Ishikawa (cell line): ENCODE measurements around the gene NWD2.

Experiments used
- CEBPB ChIP-seq: IDR thresholded peaks from 2 replicates; pipeline ENCODE4 v1.6.1; 2012
- CREB1 ChIP-seq: IDR thresholded peaks from 2 replicates; pipeline ENCODE4 v1.6.1; 2012; ENCODE audit warnings: low read depth
- EGR1 ChIP-seq: IDR thresholded peaks from 2 replicates; pipeline ENCODE4 v1.6.1; 2012
- EP300 ChIP-seq: IDR thresholded peaks from 2 replicates; pipeline ENCODE4 v1.6.1; 2012; ENCODE audit warnings: borderline replicate concordance
- FOXM1 ChIP-seq: IDR thresholded peaks from 2 replicates; pipeline ENCODE4 v1.6.1; 2012; ENCODE audit warnings: low read depth, borderline replicate concordance
- MAX ChIP-seq: IDR thresholded peaks from 2 replicates; pipeline ENCODE4 v1.6.1; 2012
- NFIC ChIP-seq: IDR thresholded peaks from 2 replicates; pipeline ENCODE4 v1.6.1; 2012
- RAD21 ChIP-seq: IDR thresholded peaks from 2 replicates; pipeline ENCODE4 v1.6.1; 2012; ENCODE audit warnings: low read depth
- TAF1 ChIP-seq: IDR thresholded peaks from 2 replicates; pipeline ENCODE4 v1.6.1; 2012; ENCODE audit warnings: low read depth, mild to moderate bottlenecking
- TCF12 ChIP-seq: IDR thresholded peaks from 2 replicates; pipeline ENCODE4 v1.6.1; 2012; ENCODE audit warnings: low read depth
- TEAD4 ChIP-seq: IDR thresholded peaks from 2 replicates; pipeline ENCODE4 v1.6.1; 2012
- YY1 ChIP-seq: IDR thresholded peaks from 2 replicates; pipeline ENCODE4 v1.6.1; 2012; ENCODE audit warnings: low read depth
- ZBTB7A ChIP-seq: IDR thresholded peaks from 2 replicates; pipeline ENCODE4 v1.6.1; 2012; ENCODE audit warnings: low read depth
- TF ChIP-seq, protein P1 (sequence below): IDR thresholded peaks from 2 replicates; pipeline ENCODE4 v1.6.1; 2012; ENCODE audit warnings: low read depth, mild to moderate bottlenecking
- TF ChIP-seq, protein P2 (sequence below): IDR thresholded peaks from 2 replicates; pipeline ENCODE4 v1.6.1; 2012

NWD2 gene

DNA sequence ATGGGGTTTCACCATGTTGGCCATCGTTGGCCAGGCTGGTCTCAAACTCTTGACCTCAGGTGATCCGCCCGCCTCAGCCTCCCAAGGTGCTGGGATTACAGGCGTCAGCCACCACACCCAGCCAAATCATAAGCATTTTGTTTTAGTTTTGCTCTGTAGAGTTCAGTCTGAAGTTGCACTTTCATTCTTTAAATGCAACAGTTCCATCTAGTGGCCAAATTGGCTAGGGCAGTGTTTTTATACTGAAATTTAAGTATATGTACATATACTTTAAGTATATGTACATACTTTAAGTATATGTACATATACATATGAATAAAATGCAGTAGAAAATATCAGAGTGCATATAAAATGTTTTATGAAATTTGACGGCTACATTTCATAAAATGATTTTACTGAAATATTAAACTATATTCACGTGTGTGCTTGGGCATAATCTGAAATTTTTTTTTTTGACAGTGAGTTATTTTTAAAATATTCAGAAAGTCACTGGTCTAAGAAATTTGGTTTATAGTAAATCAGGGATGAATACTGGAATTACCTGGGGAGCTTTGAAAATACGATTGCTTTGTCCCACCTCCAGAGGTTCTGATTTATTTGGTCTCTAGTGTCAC is 145.5 kb downstream of the NWD2 start:
- TF ChIP-seq TAF1 (no peak), RAD21 (peak; percentile 72), YY1 (no peak)

GRCh38 chr4:37392521-37393255 is 148.1 kb downstream of the NWD2 start:
- TF ChIP-seq CREB1 (no peak), CEBPB (no peak)
- TF ChIP-seq, protein P1, sequence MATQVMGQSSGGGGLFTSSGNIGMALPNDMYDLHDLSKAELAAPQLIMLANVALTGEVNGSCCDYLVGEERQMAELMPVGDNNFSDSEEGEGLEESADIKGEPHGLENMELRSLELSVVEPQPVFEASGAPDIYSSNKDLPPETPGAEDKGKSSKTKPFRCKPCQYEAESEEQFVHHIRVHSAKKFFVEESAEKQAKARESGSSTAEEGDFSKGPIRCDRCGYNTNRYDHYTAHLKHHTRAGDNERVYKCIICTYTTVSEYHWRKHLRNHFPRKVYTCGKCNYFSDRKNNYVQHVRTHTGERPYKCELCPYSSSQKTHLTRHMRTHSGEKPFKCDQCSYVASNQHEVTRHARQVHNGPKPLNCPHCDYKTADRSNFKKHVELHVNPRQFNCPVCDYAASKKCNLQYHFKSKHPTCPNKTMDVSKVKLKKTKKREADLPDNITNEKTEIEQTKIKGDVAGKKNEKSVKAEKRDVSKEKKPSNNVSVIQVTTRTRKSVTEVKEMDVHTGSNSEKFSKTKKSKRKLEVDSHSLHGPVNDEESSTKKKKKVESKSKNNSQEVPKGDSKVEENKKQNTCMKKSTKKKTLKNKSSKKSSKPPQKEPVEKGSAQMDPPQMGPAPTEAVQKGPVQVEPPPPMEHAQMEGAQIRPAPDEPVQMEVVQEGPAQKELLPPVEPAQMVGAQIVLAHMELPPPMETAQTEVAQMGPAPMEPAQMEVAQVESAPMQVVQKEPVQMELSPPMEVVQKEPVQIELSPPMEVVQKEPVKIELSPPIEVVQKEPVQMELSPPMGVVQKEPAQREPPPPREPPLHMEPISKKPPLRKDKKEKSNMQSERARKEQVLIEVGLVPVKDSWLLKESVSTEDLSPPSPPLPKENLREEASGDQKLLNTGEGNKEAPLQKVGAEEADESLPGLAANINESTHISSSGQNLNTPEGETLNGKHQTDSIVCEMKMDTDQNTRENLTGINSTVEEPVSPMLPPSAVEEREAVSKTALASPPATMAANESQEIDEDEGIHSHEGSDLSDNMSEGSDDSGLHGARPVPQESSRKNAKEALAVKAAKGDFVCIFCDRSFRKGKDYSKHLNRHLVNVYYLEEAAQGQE, result no peak

DNA sequence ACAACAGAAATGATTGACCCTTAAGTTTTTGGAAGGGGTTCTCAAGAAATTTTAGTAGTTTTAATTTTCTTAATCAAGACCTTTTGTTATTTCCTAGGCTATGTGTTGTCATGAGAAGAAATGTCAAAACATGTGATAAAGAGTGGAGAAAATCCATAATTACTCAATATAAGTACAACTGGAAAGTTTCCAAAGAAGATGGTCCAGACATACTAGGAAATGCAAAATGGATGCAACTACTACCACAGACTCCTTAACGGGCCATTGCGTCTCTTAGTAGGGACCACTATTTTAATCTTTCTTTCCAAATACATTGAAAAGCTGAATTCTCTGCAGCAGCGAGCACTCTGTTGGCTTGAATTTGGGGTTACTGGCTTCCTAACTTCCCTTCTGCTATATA is 148.8 kb downstream of the NWD2 start:
- TF ChIP-seq, protein P1, result no peak
- TF ChIP-seq RAD21 (no peak), CEBPB (no peak), TCF12 (no peak), TAF1 (no peak), FOXM1 (no peak)
- TF ChIP-seq, protein P2, sequence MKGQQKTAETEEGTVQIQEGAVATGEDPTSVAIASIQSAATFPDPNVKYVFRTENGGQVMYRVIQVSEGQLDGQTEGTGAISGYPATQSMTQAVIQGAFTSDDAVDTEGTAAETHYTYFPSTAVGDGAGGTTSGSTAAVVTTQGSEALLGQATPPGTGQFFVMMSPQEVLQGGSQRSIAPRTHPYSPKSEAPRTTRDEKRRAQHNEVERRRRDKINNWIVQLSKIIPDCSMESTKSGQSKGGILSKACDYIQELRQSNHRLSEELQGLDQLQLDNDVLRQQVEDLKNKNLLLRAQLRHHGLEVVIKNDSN, result no peak

DNA sequence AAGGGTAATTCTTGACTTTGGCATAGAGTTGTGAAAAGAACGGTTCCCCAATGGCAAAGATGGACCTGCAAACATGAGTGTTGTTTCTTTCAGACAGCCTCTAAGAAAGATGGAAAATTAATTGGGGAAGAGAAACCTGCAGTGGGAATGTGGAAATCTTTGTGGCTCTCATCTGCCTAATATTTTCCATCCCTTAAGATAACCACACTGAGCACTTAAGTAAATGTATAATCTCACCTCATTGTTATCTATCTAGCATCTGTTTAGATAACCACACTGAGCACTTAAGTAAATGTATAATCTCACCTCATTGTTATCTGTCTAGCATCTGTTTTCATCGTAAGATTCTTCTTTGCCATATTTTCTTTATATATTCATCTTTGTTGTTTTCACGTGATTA is 149.3 kb downstream of the NWD2 start:
- no peak for TF ChIP-seq NFIC
- TF ChIP-seq YY1, result no peak
- no peak for TF ChIP-seq ZBTB7A
- no peak for TF ChIP-seq MAX
- TF ChIP-seq RAD21, result no peak
- no peak for TF ChIP-seq TEAD4
- no peak for TF ChIP-seq EP300
- no peak for TF ChIP-seq FOXM1
- TF ChIP-seq, protein P1, result no peak
- TF ChIP-seq, protein P2, result no peak
- no peak for TF ChIP-seq EGR1
- no peak for TF ChIP-seq TAF1

DNA sequence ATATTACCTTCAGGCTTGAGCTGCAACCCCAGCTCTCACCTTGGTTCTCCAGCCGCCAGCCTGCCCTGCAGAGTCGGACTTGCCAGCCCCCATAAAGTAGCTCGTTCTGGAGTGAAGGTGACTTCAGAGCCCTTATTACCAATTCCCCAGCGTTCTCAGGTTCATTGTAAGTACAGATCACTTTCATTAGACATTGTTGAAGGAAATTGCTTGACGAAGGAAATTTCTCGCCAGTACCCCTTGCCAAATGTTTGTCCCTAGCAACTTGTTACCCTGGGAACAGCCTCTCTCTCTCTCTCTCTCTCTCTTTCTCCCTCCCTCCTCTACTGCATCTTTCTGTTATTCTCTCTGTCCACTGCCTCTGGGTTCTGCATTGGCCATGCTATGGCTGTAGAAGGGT is 153.0 kb downstream of the NWD2 start:
- TF ChIP-seq EGR1 (no peak), CEBPB (no peak), TEAD4 (no peak), MAX (no peak), ZBTB7A (no peak)
- TF ChIP-seq, protein P1, result no peak
